Sigmoid colon (tissue), 7 donors: Measurements from ENCODE around the gene TENT5A. TPM values are rescaled to one million over a fixed set of nuclear protein-coding genes. Genes with fewer than 3 reads are reported as not detected.
"Not testable (repeated sequence)": the region's sequence is repeated elsewhere in the genome, so short reads cannot be mapped to it uniquely, and the experiment has no call there.

Experiments used
- DNase-seq: peaks from one replicate; pipeline ENCODE4 v3.0.0-alpha.2; 2019
- H3K27ac ChIP-seq, 4 donors: fragments of 200-600 bp; sonication (generic); one replicate each; pipeline ENCODE4 v1.5.1; 2016 to 2019; ENCODE audit warnings: mild to moderate bottlenecking in 1 of 4
- H3K27me3 ChIP-seq, 3 donors: fragments of 200-600 bp; sonication (generic); one replicate each; pipeline ENCODE4 v1.5.1; 2019; ENCODE audit warnings: mild to moderate bottlenecking in 1 of 3
- H3K36me3 ChIP-seq, 4 donors: fragments of 200-600 bp; sonication (generic); one replicate each; pipeline ENCODE4 v1.5.1; 2016 to 2019
- H3K4me1 ChIP-seq, 4 donors: fragments of 200-600 bp; sonication (generic); one replicate each; pipeline ENCODE4 v1.5.1; 2017 to 2019
- H3K4me3 ChIP-seq, 4 donors: fragments of 200-600 bp; sonication (generic); one replicate each; pipeline ENCODE4 v1.5.1; 2017 to 2019; ENCODE audit warnings: mild to moderate bottlenecking in 2 of 4, moderate library complexity in 1 of 4
- H3K9me3 ChIP-seq, 4 donors: fragments of 200-600 bp in 3 of 4; sonication (generic) in 3 of 4; one replicate each; pipeline versions ENCODE4 v1.5.1 to v1.6.1; 2013 to 2019
- EP300 ChIP-seq, 4 donors: sonication (generic); formaldehyde crosslinking; IDR thresholded peaks; one replicate each; pipeline ENCODE4 v1.6.1; 2017; ENCODE audit warnings: antibody characterized with exemption in 4 of 4
- POLR2A ChIP-seq, 2 donors: fragments of 450-650 bp; IDR thresholded peaks; one replicate each; pipeline ENCODE4 v1.6.1; 2016; ENCODE audit warnings: antibody characterized with exemption in 2 of 2, mild to moderate bottlenecking in 2 of 2, moderate library complexity in 2 of 2
- POLR2AphosphoS5 ChIP-seq, 4 donors: sonication (generic); formaldehyde crosslinking; IDR thresholded peaks; one replicate each; pipeline ENCODE4 v1.6.1; 2017; ENCODE audit warnings: antibody characterized with exemption in 4 of 4
- WGBS, 2 donors: extraction: QIAGEN DNeasy Blood & Tissue Kit; methylation state at CpG; one replicate each; pipeline ENCODE4 v1.1.7; 2013; 5-methylcytosine and 5-hydroxymethylcytosine counted together
- intact Hi-C: fragments of 100-400 bp; cut with DNase I; formaldehyde crosslinking; loops from one replicate; pipeline ENCODE4 v1.15.1; 2023
- polyA plus RNA-seq, 3 donors: library from polyadenylated mRNA; stranded (reverse); fragments of 200-250 nt; gene quantifications; one replicate each; pipeline ENCODE4 v1.2.3, GENCODE V29; 2013
- total RNA-seq, 4 donors: library from RNA; depleted of rRNA; stranded (reverse); fragments of >200 nt; gene quantifications; one replicate each; pipeline ENCODE4 v1.1.0, GENCODE V29; 2016
- TF ChIP-seq, protein P1 (sequence below), 4 experiments: fragments of 450-650 bp in 3 of 4; fragments of 200-600 bp in 1 of 4; IDR thresholded peaks; one replicate each; pipeline ENCODE4 v1.5.1; 2016 to 2019; ENCODE audit warnings: antibody characterized with exemption in 4 of 4, mild to moderate bottlenecking in 3 of 4, moderate library complexity in 2 of 4
- donor health status: healthy with polysubstance abuse.
- donor health status: Bipolar disorder and iron deficiency.
- donor health status: healthy.

TENT5A gene
- total and polyA plus RNA-seq, 7 donors, result 7.5 to 29.3 (median 18.3) TPM

DNA sequence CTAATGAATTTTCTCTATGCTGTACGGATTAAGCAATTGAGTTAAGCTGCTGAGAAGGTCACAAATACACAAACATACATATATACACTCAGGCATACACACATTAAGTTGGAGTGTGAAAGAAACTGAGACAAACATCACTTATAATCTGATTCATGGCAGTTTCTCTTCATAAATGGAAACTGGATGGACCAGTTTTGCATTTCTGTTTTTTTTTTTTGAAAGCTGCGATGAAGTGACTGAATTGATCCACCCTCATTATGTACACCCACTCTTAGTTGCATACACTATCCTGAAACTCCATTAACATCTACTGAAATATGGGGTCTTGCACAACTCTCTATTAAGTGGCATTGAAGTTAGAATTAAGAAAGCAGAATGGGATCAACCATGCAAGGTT, 32.9 kb upstream of the TENT5A start:
- 21 to 77% methylated on average over 2 of the region's 2 CpGs for WGBS, 2 donors
- no peaks in the 10 kb centered on the region for H3K4me1 ChIP-seq
- peaks cover 0 to 3% (median 0%) of the 10 kb centered on the region in 4 donors for H3K9me3 ChIP-seq
- no peaks in the 10 kb centered on the region for H3K27me3 ChIP-seq
- intact Hi-C loops, result no loop called here
- DNase-seq, result no peak
- TF ChIP-seq POLR2AphosphoS5 (IDR thresholded peaks at IDR 0.05) (no peak), POLR2A (IDR thresholded peaks at IDR 0.05) (no peak)
- TF ChIP-seq, protein P1, sequence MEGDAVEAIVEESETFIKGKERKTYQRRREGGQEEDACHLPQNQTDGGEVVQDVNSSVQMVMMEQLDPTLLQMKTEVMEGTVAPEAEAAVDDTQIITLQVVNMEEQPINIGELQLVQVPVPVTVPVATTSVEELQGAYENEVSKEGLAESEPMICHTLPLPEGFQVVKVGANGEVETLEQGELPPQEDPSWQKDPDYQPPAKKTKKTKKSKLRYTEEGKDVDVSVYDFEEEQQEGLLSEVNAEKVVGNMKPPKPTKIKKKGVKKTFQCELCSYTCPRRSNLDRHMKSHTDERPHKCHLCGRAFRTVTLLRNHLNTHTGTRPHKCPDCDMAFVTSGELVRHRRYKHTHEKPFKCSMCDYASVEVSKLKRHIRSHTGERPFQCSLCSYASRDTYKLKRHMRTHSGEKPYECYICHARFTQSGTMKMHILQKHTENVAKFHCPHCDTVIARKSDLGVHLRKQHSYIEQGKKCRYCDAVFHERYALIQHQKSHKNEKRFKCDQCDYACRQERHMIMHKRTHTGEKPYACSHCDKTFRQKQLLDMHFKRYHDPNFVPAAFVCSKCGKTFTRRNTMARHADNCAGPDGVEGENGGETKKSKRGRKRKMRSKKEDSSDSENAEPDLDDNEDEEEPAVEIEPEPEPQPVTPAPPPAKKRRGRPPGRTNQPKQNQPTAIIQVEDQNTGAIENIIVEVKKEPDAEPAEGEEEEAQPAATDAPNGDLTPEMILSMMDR (IDR thresholded peaks at IDR 0.05), result no peak
- no peak overlapping the region for H3K4me3 ChIP-seq
- no peak overlapping the region for H3K27ac ChIP-seq
- no peaks in the 10 kb centered on the region for H3K36me3 ChIP-seq

DNA sequence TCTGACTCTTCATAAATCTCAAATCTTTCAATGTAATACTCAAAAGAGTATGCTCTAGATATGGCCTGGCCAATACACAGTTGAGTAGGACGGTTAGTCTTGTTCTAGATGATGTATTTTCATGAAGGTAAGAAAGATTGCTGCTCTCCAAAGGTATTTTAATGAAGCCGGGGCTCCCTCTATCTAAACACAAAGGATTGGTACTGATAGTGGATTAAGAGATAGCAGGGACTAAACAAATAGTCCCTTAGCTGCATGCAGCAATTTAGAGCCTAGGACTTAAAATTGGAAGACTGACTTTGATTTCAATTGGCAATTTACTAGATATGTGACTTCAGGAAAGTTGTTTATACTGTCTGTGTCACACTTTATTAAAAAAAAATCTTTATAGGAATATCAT, 31.4 kb upstream of the TENT5A start:
- WGBS, 2 donors, result 83 to 85% methylated on average over 2 of the region's 2 CpGs
- peaks cover 0 to 3% (median 0%) of the 10 kb centered on the region in 4 donors for H3K9me3 ChIP-seq
- intact Hi-C loops, result no loop called here
- H3K27ac ChIP-seq, result no peak overlapping the region
- H3K4me3 ChIP-seq, result no peak overlapping the region
- TF ChIP-seq POLR2A (IDR thresholded peaks at IDR 0.05), result no peak
- no peak for TF ChIP-seq EP300 (IDR thresholded peaks at IDR 0.05)
- no peak for TF ChIP-seq POLR2AphosphoS5 (IDR thresholded peaks at IDR 0.05)
- TF ChIP-seq, protein P1 (IDR thresholded peaks at IDR 0.05), result no peak
- DNase-seq, result no peak
- H3K36me3 ChIP-seq, result no peaks in the 10 kb centered on the region
- H3K27me3 ChIP-seq, result no peaks in the 10 kb centered on the region
- H3K4me1 ChIP-seq, result no peaks in the 10 kb centered on the region

DNA sequence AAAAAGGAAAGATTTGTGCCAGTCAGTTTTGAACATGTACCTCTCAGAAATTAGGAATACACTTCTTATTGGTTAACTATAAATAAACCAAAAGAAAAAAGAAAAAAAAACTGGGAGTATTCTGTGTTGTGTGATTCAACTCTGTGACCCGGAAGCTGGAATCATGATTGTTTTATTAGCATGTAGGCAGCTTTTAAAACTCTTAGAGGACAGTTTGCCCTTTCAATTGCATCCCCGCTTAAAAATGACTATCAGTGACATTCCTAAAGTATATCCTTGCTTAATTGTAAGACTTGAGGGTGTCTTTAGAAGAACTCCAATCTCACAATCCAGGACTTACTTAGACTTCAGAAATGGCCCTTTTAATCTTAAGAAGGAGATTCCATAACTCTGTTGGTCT, 29.1 kb upstream of the TENT5A start:
- TF ChIP-seq EP300 (IDR thresholded peaks at IDR 0.05), result no peak
- TF ChIP-seq, protein P1 (IDR thresholded peaks at IDR 0.05), result no peak
- TF ChIP-seq POLR2A (IDR thresholded peaks at IDR 0.05), result no peak
- no peak for TF ChIP-seq POLR2AphosphoS5 (IDR thresholded peaks at IDR 0.05)
- H3K4me1 ChIP-seq, result no peaks in the 10 kb centered on the region
- DNase-seq, result no peak
- H3K27me3 ChIP-seq, result no peaks in the 10 kb centered on the region
- H3K27ac ChIP-seq, result no peak overlapping the region
- WGBS, 2 donors, result 20 to 68% methylated on average over 2 of the region's 2 CpGs
- peaks cover 0 to 3% (median 0%) of the 10 kb centered on the region in 4 donors for H3K9me3 ChIP-seq
- H3K4me3 ChIP-seq, result no peak overlapping the region
- no peaks in the 10 kb centered on the region for H3K36me3 ChIP-seq
- intact Hi-C loops, result no loop called here

DNA sequence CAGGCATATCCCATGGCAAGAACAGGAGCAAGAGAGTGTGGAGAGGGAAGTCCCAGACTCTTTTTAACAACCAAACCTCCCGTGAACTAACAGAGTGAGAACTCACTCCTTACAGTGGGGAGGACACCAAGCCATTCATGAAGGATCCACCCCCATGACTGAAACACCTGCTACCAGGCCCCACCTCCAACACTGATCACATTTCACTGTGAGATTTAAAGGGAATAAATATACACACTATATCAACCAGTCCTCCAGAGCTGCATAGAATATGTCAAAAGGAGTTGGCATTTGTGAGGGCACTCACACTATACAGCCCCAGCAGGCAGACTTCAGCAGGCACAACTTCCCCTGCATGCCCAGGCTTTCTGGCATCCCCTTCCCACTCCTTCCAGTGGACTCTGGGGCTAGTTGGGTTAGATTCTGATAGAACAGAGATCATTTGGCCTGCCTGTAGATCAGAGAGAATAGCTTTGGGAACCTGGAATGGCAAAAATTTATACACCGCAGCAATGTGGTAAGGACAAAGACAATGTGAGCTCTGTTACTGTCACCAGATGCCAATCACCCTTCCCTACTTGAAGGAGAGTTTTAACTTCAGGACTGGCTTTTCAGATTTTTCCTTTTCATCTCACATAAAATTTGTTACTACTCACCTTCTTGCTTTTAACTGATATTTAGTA, 25.2 kb upstream of the TENT5A start:
- H3K36me3 ChIP-seq, result no peaks in the 10 kb centered on the region
- intact Hi-C loops, result no loop called here
- peaks cover 0 to 3% (median 0%) of the 10 kb centered on the region in 4 donors for H3K9me3 ChIP-seq
- no peak overlapping the region for H3K27ac ChIP-seq
- DNase-seq, result no peak
- TF ChIP-seq, protein P1 (IDR thresholded peaks at IDR 0.05), result no peak
- TF ChIP-seq POLR2AphosphoS5 (IDR thresholded peaks at IDR 0.05), result no peak
- no peak for TF ChIP-seq POLR2A (IDR thresholded peaks at IDR 0.05)
- no peak for TF ChIP-seq EP300 (IDR thresholded peaks at IDR 0.05)
- no peaks in the 10 kb centered on the region for H3K27me3 ChIP-seq
- H3K4me1 ChIP-seq, result no peaks in the 10 kb centered on the region
- H3K4me3 ChIP-seq, result no peak overlapping the region
- 74 to 92% methylated on average over 2 of the region's 2 CpGs for WGBS, 2 donors

DNA sequence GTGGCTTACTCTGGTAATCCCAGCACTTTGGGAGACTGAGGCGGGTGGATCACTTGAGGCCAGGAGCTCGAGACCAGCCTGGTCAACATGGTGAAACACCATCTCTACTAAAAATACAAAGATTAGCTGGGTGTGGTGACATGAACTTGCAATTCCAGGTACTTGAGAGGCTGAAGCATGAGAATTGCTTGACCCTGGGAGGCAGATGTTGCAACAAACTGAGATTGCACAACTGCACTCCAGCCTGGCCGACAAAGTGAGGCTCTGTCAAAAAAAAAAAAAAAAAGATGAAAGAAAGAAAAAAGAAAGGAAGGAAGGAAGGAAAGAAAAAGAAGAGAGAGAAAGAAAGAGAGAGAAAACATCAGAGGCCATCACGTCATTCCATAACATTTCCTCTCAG, 23.7 kb upstream of the TENT5A start:
- H3K27me3 ChIP-seq, H3K36me3 ChIP-seq, intact Hi-C loops, H3K9me3 ChIP-seq, H3K4me1 ChIP-seq, H3K4me3 ChIP-seq, H3K27ac ChIP-seq, DNase-seq: not testable (repeated sequence)
- WGBS, 2 donors, result 68 to 83% methylated on average over 4 of the region's 4 CpGs
